Neural progenitor cell (in vitro differentiated cells): ENCODE results near the gene EPB41L3. TPM values are rescaled to one million over a fixed set of nuclear protein-coding genes. Genes with fewer than 3 reads are reported as not detected.

Experiments
- DNase-seq: peaks from one replicate; pipeline ENCODE4 v3.0.0-alpha.2; 2016; ENCODE audit warnings: low spot score
- H2AFZ ChIP-seq: fragments of 200-600 bp; sonication (generic); replicated peaks from 2 replicates; pipeline ENCODE4 v1.6.1; 2016; ENCODE audit warnings: antibody characterized with exemption
- H3F3A ChIP-seq: fragments of 200-600 bp; sonication (generic); 2 replicates; pipeline ENCODE4 v1.6.1; 2016; ENCODE audit warnings: antibody characterized with exemption, low read depth
- H3K27ac ChIP-seq: fragments of 200-600 bp; sonication (generic); 2 replicates; pipeline ENCODE4 v1.5.1; 2016; ENCODE audit warnings: mild to moderate bottlenecking
- H3K27me3 ChIP-seq: fragments of 200-600 bp; sonication (generic); 2 replicates; pipeline ENCODE4 v1.6.1; 2016; ENCODE audit warnings: mild to moderate bottlenecking, moderate library complexity
- H3K36me3 ChIP-seq: fragments of 200-600 bp; sonication (generic); 2 replicates; pipeline ENCODE4 v1.5.1; 2016
- H3K4me1 ChIP-seq: fragments of 200-600 bp; sonication (generic); 2 replicates; pipeline ENCODE4 v1.6.1; 2016; ENCODE audit warnings: mixed run types
- H3K4me2 ChIP-seq: fragments of 200-600 bp; sonication (generic); 2 replicates; pipeline ENCODE4 v1.6.1; 2016
- H3K4me3 ChIP-seq: fragments of 200-600 bp; sonication (generic); 2 replicates; pipeline ENCODE4 v1.5.1; 2016
- H3K79me2 ChIP-seq: fragments of 200-600 bp; sonication (generic); 2 replicates; pipeline ENCODE4 v1.6.1; 2016; ENCODE audit warnings: low read depth
- H3K9ac ChIP-seq: fragments of 200-600 bp; sonication (generic); 2 replicates; pipeline ENCODE4 v1.6.1; 2016
- H3K9me3 ChIP-seq: fragments of 200-600 bp; sonication (generic); 2 replicates; pipeline ENCODE4 v1.5.1; 2016; ENCODE audit warnings: low read depth
- H4K20me1 ChIP-seq: fragments of 200-600 bp; sonication (generic); 2 replicates; pipeline ENCODE4 v1.6.1; 2016; ENCODE audit warnings: low read depth
- H3K27ac Mint-ChIP-seq: 3 replicates; pipeline ENCODE4 v1.8.0; 2021; ENCODE audit warnings: mixed read lengths
- H3K27me3 Mint-ChIP-seq: 2 replicates; pipeline ENCODE4 v1.8.0; 2022; ENCODE audit warnings: low read depth, mild to moderate bottlenecking, inconsistent platforms, moderate library complexity, mixed read lengths; ENCODE audit not compliant: insufficient read depth
- H3K36me3 Mint-ChIP-seq: 3 replicates; pipeline ENCODE4 v1.8.0; 2021; ENCODE audit warnings: mixed read lengths
- H3K4me1 Mint-ChIP-seq: 3 replicates; pipeline ENCODE4 v1.8.0; 2021; ENCODE audit warnings: mixed read lengths
- H3K4me3 Mint-ChIP-seq: 3 replicates; pipeline ENCODE4 v1.8.0; 2021; ENCODE audit warnings: mild to moderate bottlenecking, moderate library complexity, mixed read lengths
- H3K9me3 Mint-ChIP-seq: 3 replicates; pipeline ENCODE4 v1.8.0; 2020; ENCODE audit warnings: mixed read lengths
- CTCF ChIP-seq: fragments of 200-600 bp; sonication (generic); IDR thresholded peaks from 2 replicates; pipeline ENCODE4 v1.5.1; 2017; ENCODE audit warnings: antibody characterized with exemption, mild to moderate bottlenecking
- EZH2 ChIP-seq: fragments of 200-600 bp; sonication (generic); IDR thresholded peaks from 2 replicates; pipeline ENCODE4 v1.6.1; 2017; ENCODE audit warnings: antibody characterized with exemption, mild to moderate bottlenecking, moderate library complexity
- EZH2phosphoT487 ChIP-seq: fragments of 200-600 bp; sonication (generic); IDR thresholded peaks from 2 replicates; pipeline ENCODE4 v1.6.1; 2017; ENCODE audit warnings: antibody characterized with exemption
- total RNA-seq: library from RNA; depleted of rRNA; stranded (reverse); fragments of >200 nt; gene quantifications from 2 replicates; pipeline ENCODE4 v1.2.3, GENCODE V29; 2015; ENCODE audit warnings: low replicate concordance

Gene EPB41L3
- total RNA-seq, 1 donor from 2014 or later: 8.6 TPM

DNA sequence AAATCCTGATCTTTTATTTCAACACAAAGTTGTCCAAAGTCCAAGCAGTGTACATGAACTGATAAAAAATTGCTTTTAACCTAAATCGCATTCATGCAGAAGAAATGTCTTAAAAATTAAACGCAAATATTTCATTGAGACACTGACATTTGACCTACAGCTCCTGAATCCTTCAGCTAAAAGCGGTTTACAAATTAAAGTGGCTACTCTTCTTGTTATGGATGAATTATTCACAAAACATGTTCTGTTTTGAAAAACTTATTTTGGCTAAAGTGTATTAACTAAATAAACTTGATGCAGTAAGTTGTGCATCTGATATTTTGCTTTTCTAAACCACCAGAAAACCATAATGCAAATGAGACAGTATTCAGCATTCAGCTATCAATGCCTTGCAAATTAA is 2.2 kb downstream of the EPB41L3 start:
- Histone ChIP-seq H3K4me2 (no peak overlapping the region), H3K36me3 (no peaks in the 10 kb centered on the region), H3K4me3 (no peak overlapping the region), H3K9ac (no peak overlapping the region), H3K4me1 (peaks cover 14% of the 10 kb centered on the region), H3K27me3 (peaks cover 75% of the 10 kb centered on the region), H4K20me1 (peaks cover 12% of the 10 kb centered on the region), H3F3A (peaks cover 9% of the 10 kb centered on the region), H2AFZ (no peak overlapping the region), H3K9me3 (no peaks in the 10 kb centered on the region), H3K27ac (no peak overlapping the region), H3K79me2 (no peaks in the 10 kb centered on the region)
- no peak overlapping the region for H3K27ac Mint-ChIP-seq
- TF ChIP-seq EZH2phosphoT487: no peak
- TF ChIP-seq CTCF: no peak
- no peak for TF ChIP-seq EZH2
- H3K27me3 Mint-ChIP-seq: peaks cover 7% of the 10 kb centered on the region
- peak overlapping the region; percentile 90 for H3K4me3 Mint-ChIP-seq
- no peaks in the 10 kb centered on the region for H3K9me3 Mint-ChIP-seq
- H3K4me1 Mint-ChIP-seq: peaks cover 31% of the 10 kb centered on the region
- no peaks in the 10 kb centered on the region for H3K36me3 Mint-ChIP-seq
- no peak for DNase-seq

DNA sequence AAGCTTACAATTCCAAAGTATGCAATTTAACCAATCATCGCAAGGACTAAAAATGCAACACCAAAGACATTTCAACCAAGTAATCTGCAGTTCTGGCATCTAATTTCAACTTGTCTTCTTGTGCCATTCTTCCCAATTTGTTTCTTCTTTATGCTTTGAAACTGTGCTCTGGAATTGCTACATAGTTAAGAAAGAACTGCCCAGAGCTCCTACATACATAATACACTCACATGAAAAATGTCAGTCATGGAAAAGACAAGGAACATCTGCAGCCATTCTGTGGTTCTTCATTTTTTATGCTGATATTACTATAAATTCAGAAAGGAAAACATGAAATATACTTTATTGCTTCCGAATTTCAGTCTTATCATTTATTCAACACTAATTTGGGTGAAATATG is 4.4 kb downstream of the EPB41L3 start:
- Histone ChIP-seq H3K9me3 (no peaks in the 10 kb centered on the region), H4K20me1 (peaks cover 10% of the 10 kb centered on the region)

DNA sequence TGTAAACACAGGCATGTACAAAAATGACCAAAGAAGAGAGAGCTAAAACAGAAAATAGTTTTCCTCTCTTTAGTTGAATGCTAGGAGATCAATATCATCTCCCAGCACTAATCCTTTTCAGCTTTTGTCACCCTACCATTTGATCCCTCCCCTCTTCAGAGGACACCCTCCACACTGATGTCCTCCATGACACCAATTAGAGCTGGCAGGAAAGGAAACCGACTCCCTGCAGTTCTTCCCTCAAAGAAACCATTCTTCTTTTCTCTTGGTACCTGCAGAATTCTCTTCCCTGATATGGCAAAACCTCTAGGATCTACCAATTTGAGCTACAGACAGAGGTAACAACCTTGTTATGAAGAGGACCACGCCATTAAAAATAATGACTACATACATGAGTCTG is 5.3 kb downstream of the EPB41L3 start:
- Histone ChIP-seq H3K4me2 (peak overlapping the region; percentile 23), H3K27ac (no peak overlapping the region), H2AFZ (no peak overlapping the region), H3K27me3 (peaks cover 44% of the 10 kb centered on the region), H3K36me3 (no peaks in the 10 kb centered on the region), H3K9ac (no peak overlapping the region), H3K4me3 (no peak overlapping the region), H3F3A (no peaks in the 10 kb centered on the region), H4K20me1 (peaks cover 10% of the 10 kb centered on the region), H3K9me3 (no peaks in the 10 kb centered on the region), H3K4me1 (peaks cover 14% of the 10 kb centered on the region), H3K79me2 (no peaks in the 10 kb centered on the region)
- peak; percentile 48 for DNase-seq
- no peak overlapping the region for H3K27ac Mint-ChIP-seq
- H3K27me3 Mint-ChIP-seq: peaks cover 6% of the 10 kb centered on the region
- H3K4me1 Mint-ChIP-seq: peaks cover 24% of the 10 kb centered on the region
- no peaks in the 10 kb centered on the region for H3K36me3 Mint-ChIP-seq
- H3K4me3 Mint-ChIP-seq: no peak overlapping the region
- TF ChIP-seq EZH2 (no peak), EZH2phosphoT487 (peak; percentile 74)
- H3K9me3 Mint-ChIP-seq: no peaks in the 10 kb centered on the region

More for the DNA sequence above, 4.4 kb downstream of the EPB41L3 start:
- Histone ChIP-seq H2AFZ (no peak overlapping the region), H3K9ac (no peak overlapping the region), H3K79me2 (no peaks in the 10 kb centered on the region), H3K27ac (no peak overlapping the region), H3F3A (peaks cover 7% of the 10 kb centered on the region), H3K4me3 (no peak overlapping the region), H3K36me3 (no peaks in the 10 kb centered on the region), H3K4me1 (peaks cover 14% of the 10 kb centered on the region), H3K27me3 (peaks cover 52% of the 10 kb centered on the region), H3K4me2 (no peak overlapping the region)
- no peaks in the 10 kb centered on the region for H3K9me3 Mint-ChIP-seq
- no peak overlapping the region for H3K27ac Mint-ChIP-seq
- DNase-seq: no peak
- no peaks in the 10 kb centered on the region for H3K36me3 Mint-ChIP-seq
- H3K4me3 Mint-ChIP-seq: no peak overlapping the region
- H3K4me1 Mint-ChIP-seq: peaks cover 27% of the 10 kb centered on the region
- no peak for TF ChIP-seq EZH2phosphoT487
- TF ChIP-seq EZH2: no peak
- TF ChIP-seq CTCF: no peak
- peaks cover 9% of the 10 kb centered on the region for H3K27me3 Mint-ChIP-seq

GRCh38 chr18:5537860-5538259 is 5.9 kb downstream of the EPB41L3 start:
- no peaks in the 10 kb centered on the region for H3K36me3 ChIP-seq
- H3K4me1 ChIP-seq: peaks cover 14% of the 10 kb centered on the region
- Mint-ChIP-seq H3K4me1 (peaks cover 24% of the 10 kb centered on the region), H3K36me3 (no peaks in the 10 kb centered on the region), H3K27me3 (peaks cover 6% of the 10 kb centered on the region), H3K9me3 (no peaks in the 10 kb centered on the region), H3K4me3 (no peak overlapping the region), H3K27ac (no peak overlapping the region)
- no peaks in the 10 kb centered on the region for H3F3A ChIP-seq
- no peak overlapping the region for H3K9ac ChIP-seq
- H4K20me1 ChIP-seq: peaks cover 10% of the 10 kb centered on the region
- no peak overlapping the region for H3K27ac ChIP-seq
- no peak for DNase-seq
- no peak for TF ChIP-seq EZH2
- no peak for TF ChIP-seq CTCF
- no peak for TF ChIP-seq EZH2phosphoT487
- no peak overlapping the region for H3K4me3 ChIP-seq
- no peaks in the 10 kb centered on the region for H3K9me3 ChIP-seq
- no peaks in the 10 kb centered on the region for H3K79me2 ChIP-seq
- H3K4me2 ChIP-seq: no peak overlapping the region
- H3K27me3 ChIP-seq: peaks cover 38% of the 10 kb centered on the region
- H2AFZ ChIP-seq: no peak overlapping the region
